HG02938 (cell line): ENCODE measurements around the gene RGS10.

Source experiments
- ATAC-seq: cut with Tn5 transposase; IDR thresholded peaks from one replicate; pipeline ENCODE4 v1.9.1; 2021; ENCODE audit warnings: mild to moderate bottlenecking, moderate library complexity; ENCODE audit not compliant: unreplicated experiment

The RGS10 gene

DNA sequence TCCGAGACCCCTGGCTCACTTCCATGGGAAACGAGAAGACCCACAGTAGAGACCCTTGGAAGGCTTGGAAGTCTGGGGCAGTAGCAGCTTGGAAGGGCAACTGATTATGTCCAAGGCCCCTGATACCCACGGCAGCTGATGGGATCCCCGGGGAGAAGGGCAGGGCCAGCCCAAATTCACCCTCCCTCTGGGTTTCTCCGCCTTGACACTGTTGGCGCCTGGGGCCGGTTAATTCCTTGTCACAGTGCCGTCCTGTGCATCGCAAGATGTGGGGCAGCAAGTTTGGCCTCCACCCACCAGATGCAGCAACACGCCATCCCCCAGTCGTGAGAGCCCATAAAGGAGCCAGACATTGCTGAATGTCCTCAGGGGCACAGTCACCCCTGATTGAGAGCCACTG is 89.2 kb downstream of the RGS10 start:
- no peak for ATAC-seq

DNA sequence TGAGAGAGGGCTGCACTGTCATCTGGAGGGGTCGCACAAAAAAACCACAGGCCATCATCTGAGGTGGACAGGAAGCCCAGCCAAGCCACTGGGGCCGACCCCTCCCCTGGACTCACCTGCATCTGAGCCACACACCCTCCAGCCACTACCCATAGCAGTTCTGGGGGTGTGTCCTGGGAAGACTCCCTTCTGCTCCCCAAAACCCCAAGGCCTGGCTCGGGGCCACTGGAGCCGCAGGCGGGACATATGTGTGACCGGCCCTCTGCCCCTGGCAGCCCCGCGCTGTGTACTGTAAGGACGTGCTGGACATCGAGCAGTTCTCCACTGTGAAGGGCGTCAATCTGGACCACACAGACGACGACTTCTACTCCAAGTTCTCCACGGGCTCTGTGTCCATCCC is 90.1 kb downstream of the RGS10 start:
- ATAC-seq, result no peak

DNA sequence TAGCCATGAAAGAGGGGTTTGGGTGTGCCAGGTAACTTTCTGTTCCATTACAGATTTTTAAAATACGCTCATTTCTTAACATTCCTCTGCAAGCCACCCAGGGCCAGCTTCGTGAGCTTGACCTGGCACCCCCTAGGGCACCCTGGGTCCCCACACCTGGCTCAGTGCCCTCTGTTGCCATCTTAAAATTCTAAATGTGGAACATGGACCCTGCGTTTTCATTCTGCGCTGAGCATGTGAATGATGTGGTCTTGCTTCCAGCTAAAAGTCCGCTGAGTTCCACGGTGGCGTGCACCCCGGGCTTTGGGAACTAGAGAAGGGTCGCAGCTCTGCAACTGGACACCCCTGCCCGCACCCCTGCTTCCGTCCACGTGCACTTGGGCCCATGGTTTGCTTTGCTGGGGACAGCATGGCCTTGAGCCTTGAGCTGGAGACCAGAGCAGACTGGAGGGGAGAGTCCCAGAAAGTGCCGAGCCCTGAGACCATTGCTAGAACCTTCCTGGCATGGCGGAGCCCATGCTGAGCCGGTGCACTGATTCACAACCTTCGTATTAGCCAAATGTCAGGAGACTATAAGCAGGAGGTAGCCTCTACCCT is 91.1 kb downstream of the RGS10 start:
- no peak for ATAC-seq

DNA sequence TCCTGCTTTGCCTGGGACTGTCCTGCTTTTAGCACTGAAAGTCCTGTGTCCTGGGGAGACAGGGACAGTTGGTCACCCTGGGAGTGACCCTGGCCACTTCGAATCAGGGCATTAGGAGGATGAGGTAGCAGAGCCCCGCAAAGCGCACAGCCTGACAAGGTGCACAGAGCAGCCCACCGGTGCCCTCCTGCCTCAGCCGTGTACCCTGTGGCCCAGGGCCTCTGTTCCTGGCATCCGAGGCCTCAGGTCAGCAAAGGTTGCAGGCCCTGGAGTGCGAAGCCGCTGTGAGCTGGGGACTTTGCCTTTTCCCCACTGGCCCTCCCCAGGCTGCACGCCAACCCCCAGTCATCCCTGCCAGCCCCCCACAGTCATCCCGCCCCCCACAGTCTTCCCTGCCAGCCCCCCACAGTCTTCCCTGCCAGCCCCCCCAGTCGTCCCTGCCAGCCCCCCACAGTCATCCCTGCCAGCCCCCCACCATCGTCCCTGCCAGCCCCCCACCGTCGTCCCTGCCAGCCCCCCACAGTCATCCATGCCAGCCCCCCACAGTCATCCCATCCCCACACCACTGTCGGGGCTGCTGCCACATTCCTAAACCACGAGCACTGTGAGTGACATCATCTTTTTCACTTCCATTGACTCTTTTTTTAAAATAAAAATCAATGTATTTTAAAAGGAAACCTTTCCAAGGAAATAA is 91.8 kb downstream of the RGS10 start:
- ATAC-seq, result no peak
